Stimulated activated memory B cell treated with anti-CD40 and anti-IgM and Interleukin-4, amounts not matched to agents 10 μg/mL and 1 μg/mL and 100 μg/mL, for 72 hours (primary cell): ENCODE data around the gene GRIN1.
A peak's percentile ranks its signal among the peaks of the same experiment; 100 is the strongest.

ENCODE experiments used
- ATAC-seq: fragments of 150-1000 bp; cut with Tn5 transposase; 2 replicates; pipeline ENCODE4 v1.10.0; 2021
- H3K27ac Mint-ChIP-seq: one replicate; pipeline ENCODE4 v1.8.0; 2022; ENCODE audit warnings: mild to moderate bottlenecking, mixed read lengths
- H3K27me3 Mint-ChIP-seq: one replicate; pipeline ENCODE4 v1.8.0; 2022; ENCODE audit warnings: mixed read lengths
- H3K36me3 Mint-ChIP-seq: one replicate; pipeline ENCODE4 v1.8.0; 2022; ENCODE audit warnings: mixed read lengths
- H3K4me1 Mint-ChIP-seq: one replicate; pipeline ENCODE4 v1.8.0; 2022; ENCODE audit warnings: mixed read lengths
- H3K4me3 Mint-ChIP-seq: one replicate; pipeline ENCODE4 v1.8.0; 2022; ENCODE audit warnings: mild to moderate bottlenecking, moderate library complexity, mixed read lengths
- H3K9me3 Mint-ChIP-seq: one replicate; pipeline ENCODE4 v1.8.0; 2022; ENCODE audit warnings: mixed read lengths

Gene GRIN1

DNA sequence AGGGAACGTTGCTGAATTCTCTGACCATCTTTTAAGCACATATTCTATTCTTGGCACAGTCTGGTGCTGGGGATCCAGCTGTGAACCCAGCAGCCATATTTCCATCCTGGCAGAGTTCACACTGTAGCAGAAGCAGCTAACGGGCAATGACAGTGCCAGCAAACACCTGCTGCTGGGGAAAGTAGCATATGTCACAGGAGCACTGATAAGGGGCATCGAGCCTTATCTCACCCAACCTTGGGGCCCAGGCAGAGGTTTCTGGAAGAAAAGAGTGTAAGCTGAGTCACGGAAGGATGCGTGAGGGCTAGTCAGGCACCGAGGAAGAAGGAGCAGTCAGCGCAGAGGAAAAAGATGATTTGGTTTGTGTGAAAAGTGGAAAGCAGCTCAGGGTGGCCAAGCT is 67.6 kb downstream of the GRIN1 start:
- Mint-ChIP-seq H3K27ac (peak overlapping the region; percentile 96), H3K36me3 (peaks cover 35% of the 10 kb centered on the region), H3K4me1 (peaks cover 52% of the 10 kb centered on the region), H3K27me3 (no peaks in the 10 kb centered on the region), H3K9me3 (no peaks in the 10 kb centered on the region), H3K4me3 (peak overlapping the region; percentile 85)
- ATAC-seq, result no peak

DNA sequence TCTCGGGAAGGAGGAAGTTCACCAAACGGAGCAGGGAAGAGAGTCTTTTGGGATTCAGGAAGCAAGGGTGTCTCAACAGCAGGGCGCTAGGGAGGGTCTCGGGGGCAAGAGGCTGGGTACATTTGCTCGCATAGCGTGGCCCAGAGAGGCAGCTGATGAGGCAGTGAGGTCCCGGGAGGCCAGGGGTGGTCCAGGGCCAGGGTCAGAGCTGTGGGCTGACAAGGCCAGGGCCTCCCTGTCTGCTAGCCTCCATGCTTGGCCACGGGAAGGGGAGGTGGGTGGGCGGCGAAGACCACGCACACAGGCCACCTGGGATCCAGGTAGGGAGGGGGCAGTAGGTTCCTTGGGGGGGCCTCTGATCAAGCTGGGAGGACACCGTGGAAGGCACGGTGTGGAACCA is 72.6 kb downstream of the GRIN1 start:
- peaks cover 43% of the 10 kb centered on the region for H3K36me3 Mint-ChIP-seq
- H3K9me3 Mint-ChIP-seq, result no peaks in the 10 kb centered on the region
- no peaks in the 10 kb centered on the region for H3K27me3 Mint-ChIP-seq
- no peak for ATAC-seq
- no peak overlapping the region for H3K27ac Mint-ChIP-seq
- H3K4me3 Mint-ChIP-seq, result no peak overlapping the region
- H3K4me1 Mint-ChIP-seq, result peaks cover 18% of the 10 kb centered on the region

DNA sequence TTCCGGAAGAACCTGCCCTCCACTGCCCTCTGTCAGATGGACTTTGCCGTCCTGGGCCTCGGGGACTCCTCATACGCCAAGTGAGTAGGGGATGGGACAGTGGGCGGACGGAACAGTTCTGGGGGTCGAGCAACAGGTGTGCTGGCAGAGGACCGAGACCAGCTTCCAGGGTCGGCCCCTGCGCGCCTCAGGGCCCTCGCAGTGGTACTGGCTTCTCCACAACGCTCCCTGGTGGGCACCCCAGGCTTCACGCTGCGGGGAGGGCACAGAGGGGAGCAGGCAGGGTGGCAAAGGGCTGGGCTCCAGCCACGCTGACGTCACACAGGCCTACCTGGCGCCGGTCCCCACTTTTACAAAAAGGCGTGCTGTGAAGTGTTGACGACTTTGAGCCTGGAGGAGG is 73.6 kb downstream of the GRIN1 start:
- Mint-ChIP-seq H3K27ac (no peak overlapping the region), H3K9me3 (no peaks in the 10 kb centered on the region), H3K27me3 (no peaks in the 10 kb centered on the region), H3K4me1 (peaks cover 8% of the 10 kb centered on the region), H3K36me3 (peaks cover 40% of the 10 kb centered on the region), H3K4me3 (no peak overlapping the region)
- no peak for ATAC-seq

DNA sequence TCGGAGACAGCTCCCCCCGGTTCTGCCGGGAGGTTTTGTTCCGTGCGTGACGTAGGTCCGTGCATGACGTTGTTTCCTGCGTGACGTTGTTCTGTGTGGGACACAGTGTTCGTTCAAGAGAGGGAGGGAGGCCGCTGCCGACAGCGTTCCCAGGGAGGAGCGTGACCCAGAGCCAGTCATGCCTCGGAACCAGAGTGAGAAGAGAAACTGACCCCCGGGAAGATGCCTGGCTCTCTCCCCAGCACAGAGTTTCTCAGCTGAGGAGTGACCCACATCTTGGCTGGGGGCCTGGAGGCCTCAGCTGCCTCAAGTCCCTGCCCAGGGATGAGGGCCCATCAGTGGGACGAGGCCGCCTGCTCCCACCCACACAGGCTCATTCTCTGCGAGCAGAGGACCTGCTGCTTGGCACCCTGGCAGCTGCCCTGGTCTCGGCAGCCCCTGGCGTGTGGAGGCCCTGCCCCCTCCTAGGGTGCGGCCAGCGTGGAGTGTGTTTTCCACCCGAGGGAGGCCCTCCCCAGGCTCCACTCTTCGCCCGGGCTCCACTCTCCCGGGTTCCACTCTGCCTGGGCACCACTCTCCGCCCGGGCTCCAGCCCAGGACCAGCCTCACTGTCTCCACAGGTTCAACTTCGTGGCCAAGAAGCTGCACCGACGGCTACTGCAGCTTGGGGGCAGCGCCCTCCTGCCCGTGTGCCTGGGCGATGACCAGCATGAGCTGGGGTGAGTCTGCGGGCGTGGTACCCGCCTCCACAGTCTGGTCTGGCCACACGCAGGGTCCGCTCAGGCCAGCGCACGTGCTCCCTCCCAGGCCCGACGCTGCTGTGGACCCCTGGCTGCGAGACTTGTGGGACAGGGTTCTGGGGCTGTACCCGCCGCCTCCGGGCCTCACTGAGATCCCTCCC is 74.5 kb downstream of the GRIN1 start:
- peaks cover 37% of the 10 kb centered on the region for H3K36me3 Mint-ChIP-seq
- no peaks in the 10 kb centered on the region for H3K9me3 Mint-ChIP-seq
- peaks cover 5% of the 10 kb centered on the region for H3K4me1 Mint-ChIP-seq
- H3K4me3 Mint-ChIP-seq, result no peak overlapping the region
- H3K27ac Mint-ChIP-seq, result no peak overlapping the region
- no peaks in the 10 kb centered on the region for H3K27me3 Mint-ChIP-seq
- ATAC-seq, result no peak

DNA sequence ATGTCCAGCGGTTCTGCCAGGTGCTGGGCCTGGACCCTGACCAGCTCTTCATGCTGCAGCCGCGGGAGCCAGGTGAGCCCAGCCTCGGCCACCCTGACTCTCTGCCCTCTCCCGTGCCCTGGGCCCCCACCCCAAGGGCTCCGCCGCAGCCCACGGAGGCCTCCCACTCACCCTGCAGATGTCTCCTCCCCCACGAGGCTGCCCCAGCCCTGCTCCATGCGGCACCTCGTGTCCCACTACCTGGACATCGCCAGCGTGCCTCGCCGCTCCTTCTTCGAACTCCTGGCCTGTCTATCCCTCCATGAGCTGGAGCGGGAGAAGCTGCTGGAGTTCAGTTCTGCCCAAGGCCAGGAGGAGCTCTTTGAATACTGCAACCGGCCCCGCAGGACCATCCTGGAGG is 75.7 kb downstream of the GRIN1 start:
- no peak for ATAC-seq
- H3K36me3 Mint-ChIP-seq, result peaks cover 31% of the 10 kb centered on the region
- H3K4me3 Mint-ChIP-seq, result no peak overlapping the region
- no peak overlapping the region for H3K27ac Mint-ChIP-seq
- no peaks in the 10 kb centered on the region for H3K9me3 Mint-ChIP-seq
- H3K27me3 Mint-ChIP-seq, result no peaks in the 10 kb centered on the region
- peaks cover 5% of the 10 kb centered on the region for H3K4me1 Mint-ChIP-seq

DNA sequence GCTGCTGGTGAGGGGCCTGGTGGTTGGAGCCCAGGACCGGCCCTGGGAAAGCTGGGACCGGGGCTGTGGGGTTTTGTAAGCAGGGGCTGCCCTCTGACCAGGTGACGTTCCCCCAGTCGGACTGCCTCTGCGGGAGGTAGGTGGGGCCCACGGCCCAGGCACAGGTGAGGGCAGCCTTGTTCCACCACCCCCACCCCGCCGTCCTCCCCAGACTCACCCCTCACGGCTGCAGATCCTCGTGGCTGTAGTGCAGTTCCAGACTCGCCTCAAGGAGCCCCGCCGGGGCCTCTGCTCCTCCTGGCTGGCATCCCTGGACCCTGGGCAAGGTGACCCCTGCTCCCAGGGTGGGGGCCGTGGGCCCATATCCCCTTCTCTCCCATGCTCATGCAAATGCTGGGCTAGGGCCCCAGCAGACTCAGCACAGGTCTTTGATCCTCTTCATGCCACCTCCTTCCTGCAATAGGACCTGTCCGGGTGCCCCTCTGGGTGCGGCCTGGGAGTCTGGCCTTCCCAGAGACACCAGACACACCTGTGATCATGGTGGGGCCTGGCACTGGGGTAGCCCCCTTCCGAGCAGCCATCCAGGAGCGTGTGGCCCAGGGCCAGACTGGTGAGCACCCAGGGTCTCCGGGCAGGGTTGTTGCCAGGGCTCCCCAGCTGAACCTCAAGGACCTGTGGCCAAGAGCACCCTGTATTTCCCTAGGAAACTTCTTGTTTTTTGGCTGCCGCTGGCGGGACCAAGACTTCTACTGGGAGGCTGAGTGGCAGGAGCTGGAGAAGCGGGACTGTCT is 76.4 kb downstream of the GRIN1 start:
- H3K4me1 Mint-ChIP-seq, result peaks cover 5% of the 10 kb centered on the region
- no peak overlapping the region for H3K4me3 Mint-ChIP-seq
- no peaks in the 10 kb centered on the region for H3K9me3 Mint-ChIP-seq
- no peaks in the 10 kb centered on the region for H3K27me3 Mint-ChIP-seq
- ATAC-seq, result no peak
- peaks cover 31% of the 10 kb centered on the region for H3K36me3 Mint-ChIP-seq
- no peak overlapping the region for H3K27ac Mint-ChIP-seq

DNA sequence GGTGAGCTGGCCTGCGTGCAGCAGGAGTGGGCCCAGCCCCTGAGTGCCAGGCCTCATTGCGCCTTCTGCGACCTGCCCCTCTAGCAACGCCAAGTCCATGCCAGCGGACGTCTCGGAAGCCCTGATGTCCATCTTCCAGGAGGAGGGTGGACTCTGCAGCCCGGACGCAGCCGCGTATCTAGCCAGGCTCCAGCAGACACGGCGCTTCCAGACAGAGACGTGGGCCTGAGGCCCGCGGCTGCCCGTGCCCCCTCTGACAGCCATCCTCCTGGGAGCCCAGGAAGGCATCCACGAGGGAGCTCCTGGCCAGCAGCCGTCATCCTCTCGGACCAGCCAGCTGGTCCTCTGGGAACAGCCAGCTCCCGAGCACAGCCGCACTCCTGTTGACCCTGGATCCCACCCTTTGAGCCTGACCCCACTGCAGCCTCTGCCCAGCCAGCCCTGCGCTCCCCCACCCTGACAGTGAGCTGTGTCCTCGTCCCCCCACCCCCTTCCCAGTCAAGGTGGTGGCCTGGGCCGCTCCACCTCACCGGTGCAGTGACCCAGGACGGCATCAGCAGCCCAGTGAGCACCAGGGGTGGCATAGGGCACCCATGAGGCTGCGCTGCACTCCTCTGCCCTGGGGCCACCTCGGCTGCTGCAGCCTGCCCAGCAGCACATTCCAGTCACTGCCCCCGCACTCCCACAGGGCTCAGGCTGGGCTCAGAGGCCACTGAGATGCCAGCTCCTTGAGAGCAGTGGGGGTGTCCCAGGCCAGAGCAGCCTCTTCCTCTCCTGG is 77.4 kb downstream of the GRIN1 start:
- no peaks in the 10 kb centered on the region for H3K27me3 Mint-ChIP-seq

DNA sequence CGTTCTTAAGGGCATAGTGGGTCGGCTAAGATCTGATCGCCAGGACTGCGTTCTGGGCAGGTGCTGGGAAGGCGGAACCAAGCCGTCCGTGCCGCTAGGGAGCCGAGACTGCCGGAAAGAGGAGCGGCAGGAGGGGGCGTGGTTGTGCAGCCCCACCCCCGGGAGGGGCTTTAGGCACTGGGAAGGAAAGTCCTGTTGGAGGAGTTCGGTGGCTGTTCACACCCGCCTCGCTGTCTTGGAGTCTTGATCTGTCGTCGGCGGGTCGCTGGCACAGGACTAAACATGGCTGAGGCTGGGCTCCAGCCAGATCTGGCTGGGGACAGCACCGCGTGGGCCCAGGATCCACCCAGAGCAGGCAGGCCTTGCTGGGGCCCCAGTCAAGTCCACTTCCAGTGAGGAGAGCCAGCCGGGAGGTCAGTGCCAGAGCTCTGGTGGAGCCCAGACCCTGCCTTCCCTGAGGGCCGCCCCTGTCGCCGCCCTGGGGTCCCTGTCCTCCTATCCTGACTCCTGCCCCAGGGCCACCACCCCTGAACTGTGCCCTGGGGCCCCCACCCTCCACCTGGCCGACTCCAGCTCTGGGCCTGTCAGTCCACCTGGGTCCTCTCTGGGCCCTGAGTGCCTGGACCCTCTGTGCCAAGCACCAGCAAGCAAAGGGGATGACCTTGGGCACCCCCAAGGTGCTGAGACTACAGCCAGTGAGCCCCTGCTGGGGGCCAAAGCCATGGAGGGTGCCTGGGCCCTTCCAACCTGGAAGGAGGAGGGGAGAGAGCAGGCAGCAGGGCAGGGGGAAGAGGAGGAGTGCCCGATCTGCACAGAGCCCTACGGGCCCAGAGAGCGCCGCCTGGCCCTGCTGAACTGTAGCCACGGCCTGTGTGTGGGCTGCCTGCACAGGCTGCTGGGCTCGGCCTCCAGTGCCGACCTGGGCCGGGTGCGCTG is 78.6 kb downstream of the GRIN1 start:
- Mint-ChIP-seq H3K4me1 (no peaks in the 10 kb centered on the region), H3K4me3 (no peak overlapping the region), H3K27me3 (no peaks in the 10 kb centered on the region), H3K9me3 (no peaks in the 10 kb centered on the region), H3K27ac (no peak overlapping the region), H3K36me3 (peaks cover 23% of the 10 kb centered on the region)
- no peak for ATAC-seq

More for the DNA sequence above, 77.4 kb downstream of the GRIN1 start:
- Mint-ChIP-seq H3K36me3 (peaks cover 24% of the 10 kb centered on the region), H3K4me3 (no peak overlapping the region), H3K4me1 (peaks cover under 1% of the 10 kb centered on the region), H3K27ac (no peak overlapping the region), H3K9me3 (no peaks in the 10 kb centered on the region)
- ATAC-seq, result no peak

DNA sequence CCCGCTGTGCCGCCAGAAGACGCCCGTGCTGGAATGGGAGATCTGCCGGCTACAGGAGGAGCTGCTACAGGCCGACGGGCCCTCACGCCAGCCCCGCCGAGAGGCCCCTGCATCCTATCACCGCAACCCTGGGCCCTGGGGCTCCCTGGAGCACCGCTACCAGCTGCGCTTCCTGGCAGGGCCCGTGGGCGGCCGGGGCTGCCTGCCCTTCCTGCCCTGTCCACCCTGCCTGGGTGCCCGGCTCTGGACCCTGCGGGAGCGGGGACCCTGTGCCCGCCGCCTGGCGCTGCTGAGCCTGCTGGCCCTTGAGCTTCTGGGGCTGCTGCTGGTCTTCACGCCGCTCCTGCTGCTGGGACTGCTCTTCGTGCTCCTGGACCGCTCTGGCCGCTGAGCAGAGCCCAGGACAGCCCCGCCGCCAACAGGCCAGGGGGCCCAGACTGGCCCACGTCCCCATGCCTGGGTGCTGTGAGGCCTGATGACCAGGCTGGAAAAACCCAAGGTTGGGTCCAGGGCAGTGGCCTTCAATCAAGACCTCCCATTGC is 79.3 kb downstream of the GRIN1 start:
- no peak overlapping the region for H3K27ac Mint-ChIP-seq
- peaks cover 7% of the 10 kb centered on the region for H3K4me1 Mint-ChIP-seq
- no peak overlapping the region for H3K4me3 Mint-ChIP-seq
- H3K27me3 Mint-ChIP-seq, result no peaks in the 10 kb centered on the region
- no peaks in the 10 kb centered on the region for H3K9me3 Mint-ChIP-seq
- peaks cover 23% of the 10 kb centered on the region for H3K36me3 Mint-ChIP-seq
- ATAC-seq, result no peak
